Measurements from ENCODE around the gene PKN3.

PKN3 gene

GRCh38 chr9:128728298-128728697 is 26.0 kb downstream of the PKN3 start:
- H3F3A ChIP-seq (ENCODE audit: insufficient read depth, low read length), result peaks cover 6% of the 10 kb centered on the region; the same call in 1 of the 2 replicates
- H4K20me1 ChIP-seq (ENCODE audit: insufficient read depth, low read length), result no peaks in the 10 kb centered on the region
- no peak for TF ChIP-seq CTCF (IDR thresholded peaks at IDR 0.05; ENCODE audit: low read length)
- no peak for TF ChIP-seq EZH2phosphoT487 (IDR thresholded peaks at IDR 0.05; ENCODE audit: low read length)
- TF ChIP-seq EZH2 (optimal IDR thresholded peaks at IDR 0.05; ENCODE audit: low read depth, low read length), result no peak
- H3K27ac ChIP-seq (ENCODE audit: low read length), result no peak overlapping the region
- no peaks in the 10 kb centered on the region for H3K9me3 ChIP-seq (replicated peaks; ENCODE audit: insufficient read depth, low read length)
- H3K79me2 ChIP-seq (ENCODE audit: low read length), result peaks cover 6% of the 10 kb centered on the region
- no peak for DNase-seq
- no peak overlapping the region for H3K4me2 ChIP-seq (ENCODE audit: low read depth, low read length)
- no peak overlapping the region for H2AFZ ChIP-seq (ENCODE audit: low read length)
- H3K4me3 ChIP-seq (ENCODE audit: low read length), result no peak overlapping the region
- no peaks in the 10 kb centered on the region for H3K36me3 ChIP-seq (replicated peaks; ENCODE audit: insufficient read depth, low read length)
- H3K27me3 ChIP-seq (replicated peaks; ENCODE audit: insufficient read depth, low read length), result no peaks in the 10 kb centered on the region
- no peak overlapping the region for H3K9ac ChIP-seq (ENCODE audit: low read length)
- peaks cover 4% of the 10 kb centered on the region; the same call in 1 of the 2 replicates for H3K4me1 ChIP-seq (ENCODE audit: low read length)
- no peaks in the 10 kb centered on the region for H3K9me2 ChIP-seq (replicated peaks; ENCODE audit: insufficient read depth, low read length)

GRCh38 chr9:128729302-128729701 is 27.0 kb downstream of the PKN3 start:
- H3K27ac ChIP-seq (ENCODE audit: low read length), result no peak overlapping the region
- no peak overlapping the region for H3K4me2 ChIP-seq (ENCODE audit: low read depth, low read length)

GRCh38 chr9:128729766-128730517 is 27.6 kb downstream of the PKN3 start:
- H4K20me1 ChIP-seq (ENCODE audit: insufficient read depth, low read length), result no peaks in the 10 kb centered on the region
- no peak overlapping the region for H2AFZ ChIP-seq (ENCODE audit: low read length)
- H3K27me3 ChIP-seq (replicated peaks; ENCODE audit: insufficient read depth, low read length), result no peaks in the 10 kb centered on the region
- TF ChIP-seq EZH2 (optimal IDR thresholded peaks at IDR 0.05; ENCODE audit: low read depth, low read length), result no peak
- no peak for TF ChIP-seq EZH2phosphoT487 (IDR thresholded peaks at IDR 0.05; ENCODE audit: low read length)
- TF ChIP-seq CTCF (IDR thresholded peaks at IDR 0.05; ENCODE audit: low read length), result no peak
- DNase-seq, result no peak
- H3K36me3 ChIP-seq (replicated peaks; ENCODE audit: insufficient read depth, low read length), result no peaks in the 10 kb centered on the region
- H3K4me1 ChIP-seq (ENCODE audit: low read length), result peaks cover 2% of the 10 kb centered on the region; the same call in 1 of the 2 replicates
- H3F3A ChIP-seq (ENCODE audit: insufficient read depth, low read length), result peaks cover 1% of the 10 kb centered on the region; the same call in 1 of the 2 replicates
- no peak overlapping the region for H3K9ac ChIP-seq (ENCODE audit: low read length)
- no peak overlapping the region for H3K27ac ChIP-seq (ENCODE audit: low read length)
- no peak overlapping the region for H3K4me2 ChIP-seq (ENCODE audit: low read depth, low read length)
- no peak overlapping the region for H3K4me3 ChIP-seq (ENCODE audit: low read length)
- no peaks in the 10 kb centered on the region for H3K9me3 ChIP-seq (replicated peaks; ENCODE audit: insufficient read depth, low read length)
- no peaks in the 10 kb centered on the region for H3K9me2 ChIP-seq (replicated peaks; ENCODE audit: insufficient read depth, low read length)
- no peaks in the 10 kb centered on the region for H3K79me2 ChIP-seq (ENCODE audit: low read length)

More at GRCh38 chr9:128729302-128729701, 27.0 kb downstream of the PKN3 start:
- H3K27me3 ChIP-seq (replicated peaks; ENCODE audit: insufficient read depth, low read length), result no peaks in the 10 kb centered on the region
- no peaks in the 10 kb centered on the region for H3K79me2 ChIP-seq (ENCODE audit: low read length)
- TF ChIP-seq EZH2phosphoT487 (IDR thresholded peaks at IDR 0.05; ENCODE audit: low read length), result no peak
- TF ChIP-seq EZH2 (optimal IDR thresholded peaks at IDR 0.05; ENCODE audit: low read depth, low read length), result no peak
- no peak for TF ChIP-seq CTCF (IDR thresholded peaks at IDR 0.05; ENCODE audit: low read length)
- no peak overlapping the region for H3K9ac ChIP-seq (ENCODE audit: low read length)
- no peaks in the 10 kb centered on the region for H3K36me3 ChIP-seq (replicated peaks; ENCODE audit: insufficient read depth, low read length)
- H3K9me2 ChIP-seq (replicated peaks; ENCODE audit: insufficient read depth, low read length), result no peaks in the 10 kb centered on the region
- H3K4me1 ChIP-seq (ENCODE audit: low read length), result peaks cover 4% of the 10 kb centered on the region; the same call in 1 of the 2 replicates
- H3K4me3 ChIP-seq (ENCODE audit: low read length), result no peak overlapping the region
- no peak for DNase-seq
- H2AFZ ChIP-seq (ENCODE audit: low read length), result no peak overlapping the region
- H3F3A ChIP-seq (ENCODE audit: insufficient read depth, low read length), result peaks cover 6% of the 10 kb centered on the region; the same call in 1 of the 2 replicates
- H3K9me3 ChIP-seq (replicated peaks; ENCODE audit: insufficient read depth, low read length), result no peaks in the 10 kb centered on the region
- no peaks in the 10 kb centered on the region for H4K20me1 ChIP-seq (ENCODE audit: insufficient read depth, low read length)

Measured in MM.1S (cell line).